Measurements from ENCODE around the gene AP5B1.

Gene AP5B1

DNA sequence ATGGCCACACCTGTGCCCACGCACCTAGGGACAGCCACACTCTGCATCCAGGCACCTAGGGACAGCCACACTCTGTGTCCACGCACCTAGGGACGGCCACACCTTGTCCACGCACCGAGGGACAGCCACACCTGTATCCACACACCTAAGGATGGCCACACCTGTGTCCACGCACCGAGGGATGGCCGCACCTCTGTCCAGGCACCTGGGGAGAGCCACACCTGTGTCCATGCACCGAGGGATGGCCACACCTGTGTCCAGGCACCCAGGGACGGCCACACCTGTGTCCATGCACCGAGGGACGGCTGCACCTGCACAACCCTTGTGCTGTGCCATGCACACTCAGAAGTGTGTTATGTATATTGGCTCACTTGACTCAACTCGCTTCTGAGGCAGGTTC, 16.9 kb upstream of the AP5B1 start:
- H3K9ac ChIP-seq (ENCODE audit: low read depth, low read length), result no peak overlapping the region
- no peaks in the 10 kb centered on the region for H3K4me1 ChIP-seq (ENCODE audit: control insufficient read depth, insufficient read depth, low read length)
- H3K36me3 ChIP-seq (ENCODE audit: insufficient read depth, low read length), result no peaks in the 10 kb centered on the region
- no peak overlapping the region for H3K4me2 ChIP-seq (ENCODE audit: low read length)
- no peak overlapping the region for H3K4me3 ChIP-seq (ENCODE audit: low read length)
- H3K27me3 ChIP-seq (ENCODE audit: control insufficient read depth, insufficient read depth, low read length), result peaks cover 68% of the 10 kb centered on the region
- H3K9me3 ChIP-seq (replicated peaks; ENCODE audit: low read length), result no peaks in the 10 kb centered on the region

DNA sequence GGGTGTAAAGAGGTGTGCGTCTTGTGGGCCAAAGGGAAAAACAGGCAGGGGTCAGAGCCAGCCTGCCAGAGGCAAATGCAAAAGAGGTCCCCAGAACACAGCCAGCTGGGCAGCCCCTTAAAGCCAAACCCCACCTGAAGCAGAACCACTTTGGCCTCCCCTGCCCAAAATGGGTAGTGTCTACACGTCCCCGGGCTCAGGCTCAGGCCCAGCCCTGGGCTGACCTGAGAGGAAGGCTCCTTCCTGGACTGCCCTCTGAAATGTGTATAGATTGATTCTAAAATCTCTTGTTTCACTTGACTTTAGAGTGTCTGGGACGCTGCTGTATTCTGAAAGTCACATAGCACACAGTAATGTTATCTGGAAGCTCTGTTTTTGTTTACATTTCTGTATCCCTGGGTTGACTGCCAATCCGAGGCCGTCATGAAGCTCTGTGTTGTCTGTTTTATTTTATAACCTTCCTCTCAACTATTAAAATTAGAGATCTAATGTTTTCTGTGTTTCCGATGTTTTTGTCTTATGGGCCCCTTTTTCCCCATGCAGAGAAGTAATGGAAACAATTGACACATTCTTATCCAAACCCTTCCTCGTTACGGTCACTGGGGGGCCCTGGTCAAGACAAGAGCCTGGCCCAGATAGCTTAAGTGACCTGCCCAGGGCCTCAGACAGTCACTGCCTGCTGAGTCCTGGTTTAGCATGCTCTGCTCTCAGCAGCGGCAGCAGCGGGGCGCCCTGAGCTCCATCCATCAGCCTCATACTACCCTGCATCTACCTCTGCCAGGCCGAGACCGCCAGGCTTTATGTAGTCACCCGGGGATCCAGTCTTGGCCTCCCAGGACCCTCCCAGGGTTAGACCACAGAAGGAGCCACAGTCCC, 16.2 kb upstream of the AP5B1 start:
- H3K4me3 ChIP-seq (ENCODE audit: low read length), result no peak overlapping the region
- no peaks in the 10 kb centered on the region for H3K36me3 ChIP-seq (ENCODE audit: insufficient read depth, low read length)
- no peaks in the 10 kb centered on the region for H3K9me3 ChIP-seq (replicated peaks; ENCODE audit: low read length)
- no peak overlapping the region for H3K9ac ChIP-seq (ENCODE audit: low read depth, low read length)
- H3K4me1 ChIP-seq (ENCODE audit: control insufficient read depth, insufficient read depth, low read length), result peaks cover 5% of the 10 kb centered on the region
- H3K4me2 ChIP-seq (ENCODE audit: low read length), result no peak overlapping the region
- H3K27me3 ChIP-seq (ENCODE audit: control insufficient read depth, insufficient read depth, low read length), result peaks cover 68% of the 10 kb centered on the region

DNA sequence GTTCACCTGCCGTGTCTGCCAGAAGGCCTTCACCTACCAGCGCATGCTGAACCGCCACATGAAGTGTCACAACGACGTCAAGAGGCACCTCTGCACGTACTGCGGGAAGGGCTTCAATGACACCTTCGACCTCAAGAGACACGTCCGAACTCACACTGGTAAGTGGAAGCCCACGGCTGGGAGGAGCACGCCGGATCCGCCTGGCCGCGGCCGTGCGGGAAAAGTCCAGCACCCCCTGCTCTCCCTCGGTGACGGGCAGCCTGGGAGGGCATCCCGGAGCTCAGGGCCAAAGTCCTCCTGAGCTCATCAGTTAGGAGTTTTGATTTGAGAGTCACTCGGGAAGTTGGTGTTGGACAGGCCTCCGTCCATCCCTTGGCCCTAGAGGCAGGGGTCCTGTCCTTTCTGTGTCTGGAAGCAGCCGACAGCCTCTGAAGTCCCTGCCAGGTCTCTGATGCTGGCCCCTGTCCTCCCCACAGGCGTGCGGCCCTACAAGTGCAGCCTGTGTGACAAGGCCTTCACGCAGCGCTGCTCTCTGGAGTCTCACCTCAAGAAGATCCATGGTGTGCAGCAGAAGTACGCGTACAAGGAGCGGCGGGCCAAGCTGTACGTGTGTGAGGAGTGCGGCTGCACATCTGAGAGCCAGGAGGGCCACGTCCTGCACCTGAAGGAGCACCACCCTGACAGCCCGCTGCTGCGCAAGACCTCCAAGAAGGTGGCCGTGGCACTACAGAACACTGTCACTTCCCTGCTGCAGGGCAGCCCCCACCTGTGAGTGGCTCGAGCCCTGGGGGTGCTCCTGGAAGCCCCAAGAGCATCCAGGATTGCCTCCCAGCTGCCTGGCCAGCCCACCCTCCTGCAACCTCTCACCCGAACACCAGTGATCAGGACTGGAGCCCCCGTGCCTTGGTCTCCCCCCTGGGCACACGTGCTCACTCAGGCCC, 14.1 kb upstream of the AP5B1 start:
- no peaks in the 10 kb centered on the region for H3K9me3 ChIP-seq (replicated peaks; ENCODE audit: low read length)
- H3K9ac ChIP-seq (ENCODE audit: low read depth, low read length), result no peak overlapping the region
- no peak overlapping the region for H3K4me3 ChIP-seq (ENCODE audit: low read length)
- no peaks in the 10 kb centered on the region for H3K36me3 ChIP-seq (ENCODE audit: insufficient read depth, low read length)
- H3K4me2 ChIP-seq (ENCODE audit: low read length), result no peak overlapping the region
- peaks cover 66% of the 10 kb centered on the region for H3K27me3 ChIP-seq (ENCODE audit: control insufficient read depth, insufficient read depth, low read length)
- H3K4me1 ChIP-seq (ENCODE audit: control insufficient read depth, insufficient read depth, low read length), result peaks cover 13% of the 10 kb centered on the region

DNA sequence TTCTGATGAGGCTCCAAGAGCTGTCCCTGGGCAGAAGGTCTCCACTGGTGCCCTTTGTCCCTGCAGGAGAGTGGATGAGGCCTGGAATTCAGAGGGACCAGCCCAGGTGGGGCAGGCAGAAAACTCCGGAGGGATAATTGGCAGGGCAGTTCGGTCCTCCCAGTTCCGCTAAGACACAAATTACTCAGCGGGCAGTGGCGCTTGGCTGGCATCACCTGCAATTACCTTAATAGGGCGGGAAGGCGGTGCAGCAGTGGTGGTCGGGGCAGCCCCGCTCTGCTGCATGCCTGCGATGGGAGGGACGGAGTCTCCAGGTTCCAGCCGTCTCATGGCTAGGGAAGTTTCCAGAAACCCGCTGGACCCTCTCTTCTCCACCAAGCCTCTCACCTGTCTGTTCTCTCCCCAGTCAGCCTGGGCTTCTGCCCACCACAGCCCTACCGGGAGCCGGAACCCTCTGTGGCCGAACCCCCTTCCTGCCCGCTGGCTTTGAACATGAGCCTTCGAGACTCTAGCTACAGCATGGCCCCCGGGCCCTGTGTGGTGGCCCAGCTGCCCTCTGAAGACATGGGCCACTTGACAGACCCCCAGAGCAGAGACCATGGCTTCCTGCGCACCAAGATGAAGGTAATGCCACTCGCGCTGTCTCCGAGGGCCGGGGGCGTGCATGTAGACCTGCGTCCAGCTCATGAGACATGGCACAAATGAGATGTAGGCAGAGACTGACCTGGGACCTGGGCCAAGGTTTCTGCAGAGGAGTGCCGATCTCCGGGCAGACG, 13.0 kb upstream of the AP5B1 start:
- Histone ChIP-seq H3K4me2 (ENCODE audit: low read length) (no peak overlapping the region), H3K9me3 (replicated peaks; ENCODE audit: low read length) (no peaks in the 10 kb centered on the region), H3K4me1 (ENCODE audit: control insufficient read depth, insufficient read depth, low read length) (peaks cover 13% of the 10 kb centered on the region), H3K9ac (ENCODE audit: low read depth, low read length) (no peak overlapping the region), H3K4me3 (ENCODE audit: low read length) (no peak overlapping the region), H3K36me3 (ENCODE audit: insufficient read depth, low read length) (no peaks in the 10 kb centered on the region), H3K27me3 (ENCODE audit: control insufficient read depth, insufficient read depth, low read length) (peaks cover 71% of the 10 kb centered on the region)

DNA sequence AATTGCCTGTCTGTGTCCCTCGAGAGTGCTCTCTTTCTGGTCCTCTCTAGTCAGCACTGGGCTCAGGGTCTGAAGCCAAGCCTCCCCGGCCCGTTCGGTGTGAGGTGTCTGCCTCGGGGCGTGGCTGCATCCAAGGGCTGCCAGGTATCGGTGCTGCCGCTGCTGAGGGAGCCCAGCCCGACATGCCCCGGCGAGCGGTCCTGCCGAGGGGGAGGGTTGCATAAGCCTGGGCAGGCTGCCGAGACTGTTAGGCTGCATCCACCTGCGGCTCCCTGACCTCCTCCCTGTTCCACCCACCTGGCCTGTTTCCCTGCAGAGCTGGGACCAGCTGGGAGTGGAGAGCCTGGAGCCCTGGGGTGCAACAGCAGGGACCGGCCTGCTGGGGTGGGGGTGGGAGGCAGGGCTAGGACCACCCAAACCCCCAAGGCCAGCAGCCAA, 12.4 kb upstream of the AP5B1 start:
- H3K4me1 ChIP-seq (ENCODE audit: control insufficient read depth, insufficient read depth, low read length), result peaks cover 13% of the 10 kb centered on the region
- H3K27me3 ChIP-seq (ENCODE audit: control insufficient read depth, insufficient read depth, low read length), result peaks cover 71% of the 10 kb centered on the region
- no peaks in the 10 kb centered on the region for H3K9me3 ChIP-seq (replicated peaks; ENCODE audit: low read length)
- H3K9ac ChIP-seq (ENCODE audit: low read depth, low read length), result no peak overlapping the region
- no peaks in the 10 kb centered on the region for H3K36me3 ChIP-seq (ENCODE audit: insufficient read depth, low read length)
- H3K4me2 ChIP-seq (ENCODE audit: low read length), result no peak overlapping the region
- H3K4me3 ChIP-seq (ENCODE audit: low read length), result no peak overlapping the region

DNA sequence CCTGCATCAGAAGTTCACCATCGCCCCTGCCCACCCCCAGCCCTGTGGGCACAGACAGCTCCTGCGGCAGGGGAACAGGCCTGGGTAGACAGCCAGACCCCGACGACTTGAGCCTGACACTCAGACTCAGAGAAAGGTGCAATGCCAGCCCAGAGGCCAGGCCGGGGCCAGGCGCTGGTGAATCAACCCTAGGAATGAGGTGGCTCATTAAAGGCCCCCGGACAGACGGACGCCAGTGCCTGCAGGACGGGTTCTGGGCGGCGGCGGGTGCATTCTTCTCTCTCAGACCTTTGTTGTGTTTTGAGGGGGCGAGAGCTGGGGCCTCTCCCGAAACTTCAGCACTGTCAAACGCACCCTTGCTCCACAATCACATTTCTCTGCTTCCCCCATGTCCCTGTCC, 11.7 kb upstream of the AP5B1 start:
- no peak overlapping the region for H3K9ac ChIP-seq (ENCODE audit: low read depth, low read length)
- peaks cover 18% of the 10 kb centered on the region for H3K4me1 ChIP-seq (ENCODE audit: control insufficient read depth, insufficient read depth, low read length)
- H3K9me3 ChIP-seq (replicated peaks; ENCODE audit: low read length), result no peaks in the 10 kb centered on the region
- H3K27me3 ChIP-seq (ENCODE audit: control insufficient read depth, insufficient read depth, low read length), result peaks cover 70% of the 10 kb centered on the region
- no peak overlapping the region for H3K4me2 ChIP-seq (ENCODE audit: low read length)
- no peaks in the 10 kb centered on the region for H3K36me3 ChIP-seq (ENCODE audit: insufficient read depth, low read length)
- no peak overlapping the region for H3K4me3 ChIP-seq (ENCODE audit: low read length)

DNA sequence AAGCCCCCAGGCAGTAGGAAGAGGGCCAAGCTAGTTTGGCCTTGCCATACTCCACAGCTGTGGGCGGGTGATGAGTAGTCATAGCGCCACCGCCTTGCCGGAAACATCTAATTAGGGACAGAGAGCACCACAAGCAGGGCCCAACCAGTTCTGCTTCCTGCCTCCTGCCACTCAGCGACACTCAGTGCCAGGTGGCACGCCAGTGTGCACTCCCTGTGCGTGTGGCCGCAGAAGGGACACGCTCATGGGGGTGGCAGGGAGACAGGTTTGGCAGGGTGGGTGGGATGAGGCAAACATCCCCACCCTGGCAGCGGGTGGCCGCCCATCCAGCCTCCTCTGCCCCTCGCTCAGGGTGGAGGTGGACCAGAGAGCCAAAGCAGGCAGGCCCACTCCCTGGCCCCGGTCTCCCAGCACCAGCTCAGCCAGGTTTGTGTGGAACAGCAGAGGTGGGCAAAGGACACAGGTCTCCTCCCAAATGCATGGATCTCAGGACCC, 11.0 kb upstream of the AP5B1 start:
- peaks cover 68% of the 10 kb centered on the region for H3K27me3 ChIP-seq (ENCODE audit: control insufficient read depth, insufficient read depth, low read length)
- H3K36me3 ChIP-seq (ENCODE audit: insufficient read depth, low read length), result no peaks in the 10 kb centered on the region
- no peaks in the 10 kb centered on the region for H3K9me3 ChIP-seq (replicated peaks; ENCODE audit: low read length)
- no peak overlapping the region for H3K9ac ChIP-seq (ENCODE audit: low read depth, low read length)
- no peak overlapping the region for H3K4me2 ChIP-seq (ENCODE audit: low read length)
- peaks cover 18% of the 10 kb centered on the region for H3K4me1 ChIP-seq (ENCODE audit: control insufficient read depth, insufficient read depth, low read length)
- no peak overlapping the region for H3K4me3 ChIP-seq (ENCODE audit: low read length)

DNA sequence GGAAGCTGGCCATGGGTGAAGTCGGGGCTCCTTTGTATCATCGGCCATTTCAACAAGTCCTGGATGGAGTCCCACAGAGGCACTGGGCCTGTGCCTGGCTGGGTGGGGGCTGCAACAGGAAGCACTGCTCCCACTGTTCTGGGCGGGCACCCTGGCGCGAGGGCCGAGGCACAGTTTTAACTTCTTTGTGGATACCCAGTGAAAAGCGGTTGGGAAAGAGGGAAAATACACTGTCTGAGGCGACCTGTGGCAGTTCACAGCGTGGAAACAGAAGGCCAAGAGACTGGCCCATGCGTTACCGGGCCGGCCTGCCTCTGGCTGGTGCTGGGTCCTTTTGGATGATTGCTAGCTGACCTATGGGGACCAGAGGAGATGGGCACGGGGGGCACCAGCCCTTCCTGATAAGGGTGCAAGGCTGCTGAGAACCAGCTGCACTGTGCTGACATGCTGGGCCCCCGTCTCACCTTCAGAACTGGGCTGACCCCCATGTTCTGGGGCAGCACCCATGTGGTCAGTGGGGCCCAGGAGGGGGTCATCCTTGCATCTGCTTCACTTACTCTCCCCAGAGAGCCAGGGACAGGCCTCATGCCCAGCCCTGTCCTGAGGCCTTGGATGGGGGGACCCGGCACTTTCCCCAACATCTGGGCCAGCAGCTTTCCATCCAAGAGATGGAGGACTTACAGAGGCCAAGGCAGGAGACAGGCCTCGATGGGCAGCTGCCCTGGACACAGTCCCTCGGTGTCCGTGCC, 10.3 kb upstream of the AP5B1 start:
- H3K4me2 ChIP-seq (ENCODE audit: low read length), result no peak overlapping the region
- H3K4me1 ChIP-seq (ENCODE audit: control insufficient read depth, insufficient read depth, low read length), result peaks cover 18% of the 10 kb centered on the region
- no peaks in the 10 kb centered on the region for H3K9me3 ChIP-seq (replicated peaks; ENCODE audit: low read length)
- H3K9ac ChIP-seq (ENCODE audit: low read depth, low read length), result no peak overlapping the region
- H3K4me3 ChIP-seq (ENCODE audit: low read length), result no peak overlapping the region
- H3K36me3 ChIP-seq (ENCODE audit: insufficient read depth, low read length), result no peaks in the 10 kb centered on the region
- H3K27me3 ChIP-seq (ENCODE audit: control insufficient read depth, insufficient read depth, low read length), result peaks cover 67% of the 10 kb centered on the region

DNA sequence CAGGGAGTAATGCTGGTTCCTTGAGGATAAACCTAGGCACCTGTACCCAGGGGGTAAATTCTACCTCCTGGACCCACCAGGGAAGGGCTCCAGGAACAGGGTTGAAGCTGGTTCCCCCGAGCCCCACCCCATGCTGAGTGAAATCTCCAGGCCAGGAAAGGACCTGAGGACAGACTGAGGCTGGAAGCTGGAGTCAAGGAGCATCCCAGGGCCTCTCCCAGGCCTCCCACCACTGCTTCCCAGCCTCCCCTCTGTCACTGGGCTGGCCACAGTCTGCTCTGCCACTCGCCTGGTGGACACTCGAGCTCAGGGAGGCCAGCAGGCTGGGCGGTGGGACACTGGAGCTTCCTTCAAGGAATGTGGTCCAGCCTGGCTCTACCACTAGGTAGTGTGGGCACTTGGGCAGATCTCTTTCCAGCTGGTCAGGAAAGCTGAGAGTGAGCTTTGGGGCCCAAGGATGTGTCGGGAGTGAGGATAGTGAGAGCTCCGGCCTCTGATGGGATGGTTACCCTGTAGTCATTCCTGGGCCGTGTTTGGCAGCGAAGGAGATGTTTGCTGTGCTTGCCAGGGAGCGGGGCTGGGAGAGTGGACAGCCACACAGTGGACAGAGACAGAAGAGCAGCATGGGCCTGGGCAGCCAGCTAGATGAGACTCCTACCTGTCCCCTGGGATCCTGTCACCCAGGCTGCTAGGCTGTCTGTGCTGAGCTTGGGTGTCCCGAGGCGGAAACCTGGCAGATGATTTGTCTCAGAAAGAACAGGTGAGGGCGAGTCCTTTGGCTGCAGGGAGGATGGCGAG, 9.5 kb upstream of the AP5B1 start:
- Histone ChIP-seq H3K27me3 (ENCODE audit: control insufficient read depth, insufficient read depth, low read length) (peaks cover 67% of the 10 kb centered on the region), H3K36me3 (ENCODE audit: insufficient read depth, low read length) (no peaks in the 10 kb centered on the region), H3K9ac (ENCODE audit: low read depth, low read length) (no peak overlapping the region), H3K4me1 (ENCODE audit: control insufficient read depth, insufficient read depth, low read length) (peaks cover 18% of the 10 kb centered on the region), H3K4me2 (ENCODE audit: low read length) (no peak overlapping the region), H3K4me3 (ENCODE audit: low read length) (no peak overlapping the region), H3K9me3 (replicated peaks; ENCODE audit: low read length) (no peaks in the 10 kb centered on the region)
